HG02759 (cell line): ENCODE results near the gene OR14K1.
"Not testable (repeated sequence)": the region's sequence is repeated elsewhere in the genome, so short reads cannot be mapped to it uniquely, and the experiment has no call there.

ENCODE experiments used
- ATAC-seq: cut with Tn5 transposase; IDR thresholded peaks from one replicate; pipeline ENCODE4 v1.9.1; 2021; ENCODE audit warnings: mild to moderate bottlenecking, moderate library complexity; ENCODE audit not compliant: unreplicated experiment

OR14K1 gene

GRCh38 chr1:247738315-247738714, at the start of gene OR14K1:
OR14K1 (plus strand) TSS chr1:247738615; CDS start chr1:247738615, 0 bp downstream.
- ATAC-seq: no peak

- ATAC-seq: no peak
These were observed 37.1 kb upstream of the OR14K1 start for GRCh38 chr1:247701338-247701737.

GRCh38 chr1:247710681-247711080, 27.7 kb upstream of the OR14K1 start:
- not testable (repeated sequence) for ATAC-seq

- no peak for ATAC-seq
These were observed 24.7 kb upstream of the OR14K1 start for GRCh38 chr1:247713753-247714152.

- ATAC-seq: no peak
These were observed 21.9 kb upstream of the OR14K1 start, which contains the start of gene OR6F1 for GRCh38 chr1:247716546-247716945. OR6F1 (minus strand) TSS chr1:247716646; CDS start chr1:247712755, 3,891 bp downstream.

- no peak for ATAC-seq
These were observed 17.2 kb upstream of the OR14K1 start for GRCh38 chr1:247721222-247721621.

GRCh38 chr1:247740721-247741120, 2.3 kb downstream of the OR14K1 start:
- no peak for ATAC-seq

GRCh38 chr1:247741756-247742155, 3.3 kb downstream of the OR14K1 start:
- ATAC-seq: no peak

GRCh38 chr1:247742215-247742760, 3.9 kb downstream of the OR14K1 start:
- ATAC-seq: not testable (repeated sequence)

- ATAC-seq: no peak
These were observed 8.0 kb downstream of the OR14K1 start for GRCh38 chr1:247746391-247746935.

GRCh38 chr1:247747616-247748015, 9.2 kb downstream of the OR14K1 start:
- no peak for ATAC-seq

- ATAC-seq: no peak
These were observed 9.6 kb downstream of the OR14K1 start, which contains the start of gene OR14A2 for GRCh38 chr1:247748041-247748440. OR14A2 (minus strand) TSS chr1:247748141.

GRCh38 chr1:247749870-247750269, 11.5 kb downstream of the OR14K1 start:
- ATAC-seq: no peak

- ATAC-seq: not testable (repeated sequence)
These were observed 15.9 kb downstream of the OR14K1 start for GRCh38 chr1:247754311-247754710.

GRCh38 chr1:247760456-247760855, 22.0 kb downstream of the OR14K1 start, which contains the start of gene OR1C1:
OR1C1 (minus strand) TSS chr1:247760556; CDS start chr1:247758406, 2,150 bp downstream.
- ATAC-seq: no peak

GRCh38 chr1:247769603-247770002, 31.2 kb downstream of the OR14K1 start:
- ATAC-seq: no peak
